Ascending aorta (tissue), 2 donors: ENCODE measurements around the gene DDX55. TPM values are rescaled to one million over a fixed set of nuclear protein-coding genes. Genes with fewer than 3 reads are reported as not detected.
"Not testable (repeated sequence)": the region's sequence is repeated elsewhere in the genome, so short reads cannot be mapped to it uniquely, and the experiment has no call there.

Experiments used
- DNase-seq, 2 donors: peaks; one replicate each; pipeline ENCODE4 v3.0.0-alpha.2; 2019; ENCODE audit warnings: low spot score in 2 of 2
- H3K27ac ChIP-seq, 2 donors: fragments of 200-600 bp; sonication (generic); one replicate each; pipeline ENCODE4 v1.5.1; 2016 to 2017; ENCODE audit warnings: mild to moderate bottlenecking in 1 of 2
- H3K27me3 ChIP-seq: fragments of 200-600 bp; sonication (generic); one replicate; pipeline ENCODE4 v1.5.1; 2017
- H3K36me3 ChIP-seq, 2 donors: fragments of 200-600 bp; sonication (generic); one replicate each; pipeline ENCODE4 v1.5.1; 2016
- H3K4me1 ChIP-seq, 2 donors: fragments of 200-600 bp; sonication (generic); one replicate each; pipeline ENCODE4 v1.5.1; 2016 to 2017; ENCODE audit warnings: mild to moderate bottlenecking in 1 of 2
- H3K4me3 ChIP-seq, 2 donors: fragments of 200-600 bp; sonication (generic); one replicate each; pipeline ENCODE4 v1.5.1; 2016 to 2017; ENCODE audit warnings: mild to moderate bottlenecking in 1 of 2
- H3K9me3 ChIP-seq, 2 donors: fragments of 200-600 bp; sonication (generic); one replicate each; pipeline ENCODE4 v1.5.1; 2016
- CTCF ChIP-seq, 3 experiments: fragments of 200-600 bp in 2 of 3; fragments of 450-650 bp in 1 of 3; sonication (generic) in 2 of 3; IDR thresholded peaks; one replicate each; pipeline ENCODE4 v1.5.1; 2016 to 2019; ENCODE audit warnings: antibody characterized with exemption in 3 of 3, mild to moderate bottlenecking in 1 of 3, moderate library complexity in 1 of 3
- intact Hi-C: fragments of 100-400 bp; cut with DNase I; formaldehyde crosslinking; loops from one replicate; pipeline ENCODE4 v1.15.1; 2023
- total RNA-seq: library from RNA; depleted of rRNA; stranded (reverse); fragments of >200 nt; gene quantifications from one replicate; pipeline ENCODE4 v1.1.0, GENCODE V29; 2016

Gene DDX55
- 26.6 TPM for total RNA-seq

- Histone ChIP-seq H3K27me3 (no peaks in the 10 kb centered on the region), H3K4me3 (peak within 1 kb of the TSS; percentile 75 to 89), H3K9me3 (no peaks in the 10 kb centered on the region), H3K4me1 (peaks cover 0 to 8% of the 10 kb centered on the region in 2 donors), H3K36me3 (peaks cover 26 to 40% of the 10 kb centered on the region in 2 donors), H3K27ac (peak within 1 kb of the TSS; percentile 70 to 87)
- peak in 1 of 2 donors; percentile 88 for DNase-seq
- intact Hi-C loops: loop anchor here (1.0 to 2.0 kb wide), 2 partner anchors 31 to 331 kb away; partner anchors contain the start of genes CDK2AP1, EIF2B1 and GTF2H3
- peak; percentile 52 to 77 (median 68) for TF ChIP-seq CTCF (IDR thresholded peaks at IDR 0.05)
Measured at GRCh38 chr12:123601602-123602489, at the start of gene DDX55. Gene DDX55 (plus strand): TSS chr12:123602099. CDS start chr12:123602149, 50 bp downstream.

GRCh38 chr12:123554136-123554535, 47.8 kb upstream of the DDX55 start:
- DNase-seq, H3K36me3 ChIP-seq, H3K9me3 ChIP-seq, H3K4me1 ChIP-seq, intact Hi-C loops, H3K27ac ChIP-seq, H3K27me3 ChIP-seq, H3K4me3 ChIP-seq: not testable (repeated sequence)

- H3K4me3 ChIP-seq, H3K9me3 ChIP-seq, H3K27me3 ChIP-seq, intact Hi-C loops, H3K4me1 ChIP-seq, H3K27ac ChIP-seq, H3K36me3 ChIP-seq, DNase-seq: not testable (repeated sequence)
Measured at GRCh38 chr12:123554843-123555242, 47.1 kb upstream of the DDX55 start.

GRCh38 chr12:123558487-123558886, 43.4 kb upstream of the DDX55 start:
- H3K36me3 ChIP-seq, H3K4me3 ChIP-seq, intact Hi-C loops, DNase-seq, H3K9me3 ChIP-seq, H3K27ac ChIP-seq, H3K27me3 ChIP-seq, H3K4me1 ChIP-seq: not testable (repeated sequence)

- no peak for TF ChIP-seq CTCF (IDR thresholded peaks at IDR 0.05)
- H3K27me3 ChIP-seq: no peaks in the 10 kb centered on the region
- no peaks in the 10 kb centered on the region for H3K4me1 ChIP-seq
- DNase-seq: no peak
- H3K27ac ChIP-seq: no peak overlapping the region
- no peaks in the 10 kb centered on the region for H3K9me3 ChIP-seq
- no peaks in the 10 kb centered on the region for H3K36me3 ChIP-seq
- no peak overlapping the region for H3K4me3 ChIP-seq
- intact Hi-C loops: no loop called here
Measured at GRCh38 chr12:123559468-123559867, 42.4 kb upstream of the DDX55 start.

GRCh38 chr12:123571343-123571813, 30.5 kb upstream of the DDX55 start:
- no peaks in the 10 kb centered on the region for H3K4me1 ChIP-seq
- no peak for TF ChIP-seq CTCF (IDR thresholded peaks at IDR 0.05)
- H3K36me3 ChIP-seq: no peaks in the 10 kb centered on the region
- H3K27me3 ChIP-seq: no peaks in the 10 kb centered on the region
- H3K27ac ChIP-seq: no peak overlapping the region
- intact Hi-C loops: no loop called here
- H3K9me3 ChIP-seq: no peaks in the 10 kb centered on the region
- peak in 1 of 2 donors; percentile 76 for DNase-seq
- no peak overlapping the region for H3K4me3 ChIP-seq

GRCh38 chr12:123572391-123572790, 29.5 kb upstream of the DDX55 start:
- no peak for TF ChIP-seq CTCF (IDR thresholded peaks at IDR 0.05)
- no peak for DNase-seq
- H3K27me3 ChIP-seq: no peaks in the 10 kb centered on the region
- intact Hi-C loops: no loop called here
- H3K27ac ChIP-seq: no peak overlapping the region
- no peak overlapping the region for H3K4me3 ChIP-seq
- no peaks in the 10 kb centered on the region for H3K4me1 ChIP-seq
- no peaks in the 10 kb centered on the region for H3K36me3 ChIP-seq
- H3K9me3 ChIP-seq: no peaks in the 10 kb centered on the region
